Measurements from ENCODE around the gene SLC37A1.

DNA sequence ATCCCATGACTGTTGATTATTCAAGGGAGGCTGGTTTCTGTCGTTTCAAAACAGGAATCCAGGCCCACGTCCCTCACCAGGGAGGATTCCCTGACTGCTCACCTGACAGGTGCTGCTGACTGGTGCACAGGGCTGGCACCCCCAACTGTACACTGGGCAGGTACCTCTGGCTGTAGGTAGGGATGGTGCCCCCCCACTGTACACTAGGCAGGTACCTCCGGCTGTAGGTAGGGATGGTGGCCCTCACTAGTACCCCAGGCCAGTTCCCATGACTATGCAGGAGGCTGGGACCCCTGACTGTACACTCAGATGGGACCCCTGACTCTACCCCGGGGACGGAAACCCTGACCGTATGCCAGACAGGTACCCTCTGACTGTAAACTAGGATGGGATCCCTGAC, 106.2 kb downstream of the SLC37A1 start:
- TF ChIP-seq, protein P1, sequence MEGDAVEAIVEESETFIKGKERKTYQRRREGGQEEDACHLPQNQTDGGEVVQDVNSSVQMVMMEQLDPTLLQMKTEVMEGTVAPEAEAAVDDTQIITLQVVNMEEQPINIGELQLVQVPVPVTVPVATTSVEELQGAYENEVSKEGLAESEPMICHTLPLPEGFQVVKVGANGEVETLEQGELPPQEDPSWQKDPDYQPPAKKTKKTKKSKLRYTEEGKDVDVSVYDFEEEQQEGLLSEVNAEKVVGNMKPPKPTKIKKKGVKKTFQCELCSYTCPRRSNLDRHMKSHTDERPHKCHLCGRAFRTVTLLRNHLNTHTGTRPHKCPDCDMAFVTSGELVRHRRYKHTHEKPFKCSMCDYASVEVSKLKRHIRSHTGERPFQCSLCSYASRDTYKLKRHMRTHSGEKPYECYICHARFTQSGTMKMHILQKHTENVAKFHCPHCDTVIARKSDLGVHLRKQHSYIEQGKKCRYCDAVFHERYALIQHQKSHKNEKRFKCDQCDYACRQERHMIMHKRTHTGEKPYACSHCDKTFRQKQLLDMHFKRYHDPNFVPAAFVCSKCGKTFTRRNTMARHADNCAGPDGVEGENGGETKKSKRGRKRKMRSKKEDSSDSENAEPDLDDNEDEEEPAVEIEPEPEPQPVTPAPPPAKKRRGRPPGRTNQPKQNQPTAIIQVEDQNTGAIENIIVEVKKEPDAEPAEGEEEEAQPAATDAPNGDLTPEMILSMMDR (IDR thresholded peaks at IDR 0.05), result no peak
- TF ChIP-seq POLR2AphosphoS5 (IDR thresholded peaks at IDR 0.05), result no peak

Data from sigmoid colon (tissue), 4 donors.